Choroid plexus epithelial cell (primary cell): ENCODE data around the gene SPOCK1.

Source experiments
- DNase-seq: peaks from one replicate; pipeline ENCODE4 v3.0.0-alpha.2; 2010; ENCODE audit warnings: low read depth
- H3K4me3 ChIP-seq: 2 replicates; pipeline ENCODE4 v1.5.1; 2011; ENCODE audit warnings: low read depth, mild to moderate bottlenecking, control low read depth, low read length, moderate library complexity
- CTCF ChIP-seq: conservative IDR thresholded peaks from 2 replicates; pipeline ENCODE4 v1.5.1; 2011; ENCODE audit warnings: low read depth, mild to moderate bottlenecking, control low read depth, inconsistent platforms, low read length, moderate library complexity

The SPOCK1 gene

DNA sequence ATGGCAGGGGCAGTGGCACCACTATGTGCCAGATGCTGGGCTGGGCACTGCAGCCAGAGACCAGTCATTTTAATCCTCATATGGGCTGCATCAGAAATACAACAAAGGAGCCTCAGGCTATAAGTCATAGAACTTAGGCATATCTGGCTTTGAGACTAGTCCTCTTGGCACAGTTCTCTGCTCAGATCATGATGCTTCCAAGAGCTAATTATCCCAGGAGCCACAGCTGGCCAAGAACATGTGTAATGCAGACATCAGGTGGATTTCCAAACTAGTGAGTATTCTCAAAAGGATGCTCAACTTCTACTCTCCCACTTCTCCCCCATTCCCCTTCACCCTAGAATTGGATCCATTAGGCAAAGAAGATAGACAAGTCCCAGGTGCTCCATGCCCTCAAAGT is 571.6 kb downstream of the SPOCK1 start:
- no peak for DNase-seq
- no peak overlapping the region for H3K4me3 ChIP-seq
- no peak for TF ChIP-seq CTCF

DNA sequence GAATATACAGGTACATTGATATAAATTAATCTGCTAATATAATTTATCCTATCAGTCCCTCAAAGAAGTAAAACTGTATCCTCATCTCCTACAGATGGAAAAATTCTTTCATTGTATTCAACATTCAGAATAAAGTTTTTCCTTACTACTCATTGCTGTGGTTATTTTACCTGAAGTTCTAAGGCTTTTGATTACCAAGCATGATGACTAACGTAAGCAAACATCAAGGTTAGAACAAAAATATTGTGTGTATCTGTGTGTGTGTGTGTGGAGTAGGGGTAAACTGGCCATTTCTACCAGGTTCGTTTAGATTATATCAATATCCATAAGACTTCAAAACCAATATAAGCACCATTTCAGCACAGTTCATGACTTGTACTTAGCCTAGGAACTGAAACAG is 573.1 kb downstream of the SPOCK1 start:
- no peak for DNase-seq
- no peak overlapping the region for H3K4me3 ChIP-seq
- TF ChIP-seq CTCF = no peak
